CD4-positive, alpha-beta T cell treated with Interleukin-6 for 4 hours (primary cell): ENCODE data around the gene RASSF1.

Experiments used
- DNase-seq: peaks from one replicate; pipeline ENCODE4 v3.0.0-alpha.2; 2020; ENCODE audit warnings: mixed read lengths

RASSF1 gene

GRCh38 chr3:50341996-50342650, 1.5 kb upstream of the RASSF1 start:
- DNase-seq = no peak

GRCh38 chr3:50341537-50341936, 901 bp upstream of the RASSF1 start:
- DNase-seq = no peak

- DNase-seq = no peak
These were observed 539 bp downstream of the RASSF1 start for GRCh38 chr3:50340147-50340447.

- no peak for DNase-seq
These were observed 1.0 kb downstream of the RASSF1 start for GRCh38 chr3:50339485-50340146.

GRCh38 chr3:50338965-50339364, 1.7 kb downstream of the RASSF1 start:
- DNase-seq = no peak

- DNase-seq = peak; percentile 98
These were observed 3.3 kb downstream of the RASSF1 start for GRCh38 chr3:50337175-50337861.

- DNase-seq = no peak
These were observed 4.0 kb downstream of the RASSF1 start for GRCh38 chr3:50336452-50337174.

GRCh38 chr3:50334339-50335075, 6.1 kb downstream of the RASSF1 start:
- no peak for DNase-seq

GRCh38 chr3:50333744-50334328, 6.8 kb downstream of the RASSF1 start:
- no peak for DNase-seq

GRCh38 chr3:50331364-50331907, 9.2 kb downstream of the RASSF1 start:
- no peak for DNase-seq

GRCh38 chr3:50330330-50330729, 10.3 kb downstream of the RASSF1 start:
- DNase-seq = no peak

- peak; percentile 97 for DNase-seq
These were observed 12.5 kb downstream of the RASSF1 start, which contains the start of gene TUSC2 for GRCh38 chr3:50327943-50328691. TUSC2 (minus strand) TSS chr3:50328223; CDS start chr3:50328099, 124 bp downstream.

GRCh38 chr3:50327129-50327528, 13.5 kb downstream of the RASSF1 start:
- DNase-seq = no peak

- no peak for DNase-seq
These were observed 14.5 kb downstream of the RASSF1 start for GRCh38 chr3:50326182-50326541.

- no peak for DNase-seq
These were observed 15.0 kb downstream of the RASSF1 start for GRCh38 chr3:50325497-50326181.

GRCh38 chr3:50325113-50325480, 15.5 kb downstream of the RASSF1 start:
- no peak for DNase-seq

GRCh38 chr3:50324351-50325112, 16.1 kb downstream of the RASSF1 start:
- peak; percentile 67 for DNase-seq

- no peak for DNase-seq
These were observed 16.9 kb downstream of the RASSF1 start for GRCh38 chr3:50323614-50324199.

GRCh38 chr3:50323092-50323600, 17.5 kb downstream of the RASSF1 start:
- no peak for DNase-seq
